ENCODE data around the gene SP8. TPM values are rescaled to one million over a fixed set of nuclear protein-coding genes. Genes with fewer than 3 reads are reported as not detected.

SP8 gene
- total and polyA plus RNA-seq, 9 of the 15 experiments (the other 6 are each of a cell fraction or from before 2014, with no cell fraction given): 0.04 to 1.2 (median 0.19) TPM

GRCh38 chr7:20797462-20798080, 10.9 kb upstream of the SP8 start:
- peaks cover 8 to 14% of the 10 kb centered on the region in 2 experiments; a peak in 3 of 5 replicates for H3K4me1 ChIP-seq (replicated peaks in 1 of 2; ENCODE audit: control insufficient read depth in 2 of 2, insufficient read depth in 2 of 2, low read length in 2 of 2)
- H3K27ac ChIP-seq (ENCODE audit: extremely low read depth, low read depth, low read length): no peak overlapping the region; the same call in 2 of the 3 replicates
- ATAC-seq (peak; percentile 78), DNase-seq (ENCODE audit: extremely low read depth in 1 of 4, low spot score in 3 of 4) (peak in 1 of 4 experiments; percentile 73), FAIRE-seq (peak; percentile 70)
- CTCF ChIA-PET (ENCODE audit: low intra/inter-chr PET ratio): no interaction called here
- in situ Hi-C loops (cut with MboI): no loop called here
- H3K9me3 ChIP-seq (replicated peaks; ENCODE audit: control insufficient read depth, insufficient read depth, low read depth, low read length): no peaks in the 10 kb centered on the region
- H3K4me2 ChIP-seq (ENCODE audit: insufficient read depth, low read length): peak overlapping the region; percentile 72
- peak overlapping the region; percentile 54 for H3K4me3 ChIP-seq
- H3K27me3 ChIP-seq (ENCODE audit: control insufficient read depth in 2 of 2, insufficient read depth in 2 of 2, low read length in 2 of 2): peaks cover 16 to 26% of the 10 kb centered on the region in 2 experiments
- H2AFZ ChIP-seq (ENCODE audit: low read depth, low read length): peak overlapping the region; percentile 75
- 8% methylated on average over 16 of the region's 40 CpGs for WGBS (ENCODE audit: insufficient coverage, low coverage, missing lambda C conversion rate)
- peaks cover 4% of the 10 kb centered on the region; the same call in 1 of the 2 replicates for H4K20me1 ChIP-seq (replicated peaks; ENCODE audit: control insufficient read depth, insufficient read depth, low read length)
- H3K36me3 ChIP-seq (ENCODE audit: control insufficient read depth, insufficient read depth, low read length): no peaks in the 10 kb centered on the region
- H3K9me1 ChIP-seq (ENCODE audit: control insufficient read depth, insufficient read depth, low read length): no peaks in the 10 kb centered on the region
- H3K9ac ChIP-seq (ENCODE audit: insufficient read depth in 1 of 2, low read depth in 2 of 2, low read length in 2 of 2): peak overlapping the region; percentile 60 to 89
- POLR2A ChIA-PET: interaction anchor here (0.6 kb wide), 2 partner anchors 467 to 930 kb away, joined by 3 read pairs; no protein-coding TSS in a partner anchor
- BruUV-seq (replicated peaks): TSS peak; percentile 95
- intact Hi-C loops (cut with micrococcal nuclease): no loop called here
- H3K79me2 ChIP-seq (ENCODE audit: control insufficient read depth, insufficient read depth, low read length): no peaks in the 10 kb centered on the region
- TF ChIP-seq C11orf30 (IDR thresholded peaks at IDR 0.05; ENCODE audit: low read depth) (no peak), HNRNPH1 (optimal IDR thresholded peaks at IDR 0.05; ENCODE audit: low read depth, low read length) (no peak), ZNF512 (tag; IDR thresholded peaks at IDR 0.05) (no peak), CEBPZ (IDR thresholded peaks at IDR 0.05; ENCODE audit: borderline replicate concordance, low read depth, low read length) (no peak), ZNF696 (CRISPR knock-in tag; conservative IDR thresholded peaks at IDR 0.05) (no peak), CTCF (IDR thresholded peaks at IDR 0.05 in 2 of 3, conservative IDR thresholded peaks at IDR 0.05 in 1 of 3; ENCODE audit: insufficient read depth in 2 of 3, low read depth in 1 of 3, low read length in 3 of 3) (no peak), IRF2 (CRISPR knock-in tag; IDR thresholded peaks at IDR 0.05) (no peak), SUPT5H (IDR thresholded peaks at IDR 0.05) (no peak), CREBBP (IDR thresholded peaks at IDR 0.05; ENCODE audit: low read depth, low read length) (no peak), RBFOX2 (IDR thresholded peaks at IDR 0.05; ENCODE audit: low read depth, low read length) (peak; percentile 50; the same call in 1 of the 2 replicates), ZBTB17 (CRISPR knock-in tag; IDR thresholded peaks at IDR 0.05) (no peak), MECOM (CRISPR knock-in tag; IDR thresholded peaks at IDR 0.05) (no peak), ZNF740 (CRISPR knock-in tag; IDR thresholded peaks at IDR 0.05) (no peak), ZNF740 (tag; IDR thresholded peaks at IDR 0.05) (no peak), SMARCC2 (IDR thresholded peaks at IDR 0.05; ENCODE audit: low read depth) (no peak)
